B cell (primary cell): Measurements from ENCODE around the gene VPS8. TPM values are rescaled to one million over a fixed set of nuclear protein-coding genes. Genes with fewer than 3 reads are reported as not detected.

Source experiments
- ATAC-seq: fragments of 200-7000 bp; cut with Tn5 transposase; one replicate; pipeline ENCODE4 v1.10.0; 2021; ENCODE audit warnings: low read depth, mild to moderate bottlenecking, moderate number of reproducible peaks, moderate library complexity
- CTCF ChIA-PET: fragments of 350-600 bp; sonication (Branson Sonifier 250); formaldehyde crosslinking; loops from one replicate; lab custom pipeline; 2021; ENCODE audit warnings: antibody characterized with exemption, inconsistent platforms; lab: Charles Lee
- POLR2A ChIA-PET: fragments of 350-600 bp; sonication (Branson Sonifier 250); formaldehyde crosslinking; loops from one replicate; lab custom pipeline; 2021; ENCODE audit warnings: antibody characterized with exemption; lab: Charles Lee
- DNase-seq: peaks from one replicate; pipeline ENCODE4 v3.0.0; 2013
- H2AFZ ChIP-seq: 2 replicates; pipeline ENCODE4 v1.6.1; 2012; ENCODE audit warnings: mild to moderate bottlenecking, low read depth, low read length; ENCODE audit not compliant: insufficient read depth, poor library complexity, severe bottlenecking
- H3K27ac ChIP-seq, 2 donors: 1 replicate in 1 of 2; 2 replicates in 1 of 2; pipeline ENCODE4 v1.5.1; 2012 to 2013; ENCODE audit warnings: low read length in 2 of 2, mild to moderate bottlenecking in 2 of 2, moderate library complexity in 1 of 2
- H3K27me3 ChIP-seq, 4 experiments: fragments of 200-600 bp in 1 of 4; sonication (generic) in 1 of 4; replicated peaks in 1 of 4; 1 replicate in 2 of 4; 2 replicates in 2 of 4; pipeline versions ENCODE4 v1.6.1 to v1.7.0; 2013 to 2016; ENCODE audit warnings: low read length in 3 of 4, mild to moderate bottlenecking in 2 of 4, mixed read lengths in 1 of 4, moderate library complexity in 1 of 4; ENCODE audit not compliant: insufficient read depth in 4 of 4, control insufficient read depth in 3 of 4; ENCODE audit errors: control extremely low read depth in 1 of 4
- H3K36me3 ChIP-seq, 2 experiments: replicated peaks in 1 of 2; 1 replicate in 1 of 2; 2 replicates in 1 of 2; pipeline versions ENCODE4 v1.6.1 to v1.7.1; 2013; ENCODE audit warnings: low read length in 1 of 2; ENCODE audit not compliant: insufficient read depth in 2 of 2, control insufficient read depth in 1 of 2; ENCODE audit errors: control extremely low read depth in 1 of 2, extremely low read depth in 1 of 2
- H3K4me1 ChIP-seq, 2 donors: fragments of 200-600 bp in 1 of 2; sonication (generic) in 1 of 2; 1 replicate in 1 of 2; 2 replicates in 1 of 2; pipeline versions ENCODE4 v1.5.1 to v1.6.1; 2013 to 2017; ENCODE audit warnings: low read length in 2 of 2; ENCODE audit not compliant: control insufficient read depth in 2 of 2, insufficient read depth in 2 of 2
- H3K4me2 ChIP-seq: replicated peaks from 2 replicates; pipeline ENCODE3; 2012; ENCODE audit warnings: mild to moderate bottlenecking, low read depth, low read length; ENCODE audit not compliant: poor library complexity, severe bottlenecking
- H3K4me3 ChIP-seq, 5 experiments: fragments of 200-600 bp in 1 of 5; sonication (generic) in 1 of 5; 1 replicate in 3 of 5; 2 replicates in 2 of 5; pipeline versions ENCODE4 v1.5.1 to v1.7.0; 2011 to 2016; ENCODE audit warnings: low read length in 4 of 5, mild to moderate bottlenecking in 4 of 5, low read depth in 2 of 5, control low read depth in 1 of 5, moderate library complexity in 1 of 5; ENCODE audit not compliant: insufficient read depth in 1 of 5; ENCODE audit errors: control extremely low read depth in 1 of 5, extremely low read depth in 1 of 5
- H3K79me2 ChIP-seq: fragments of 200-600 bp; sonication (generic); one replicate; pipeline ENCODE4 v1.6.0; 2016; ENCODE audit warnings: low read length; ENCODE audit not compliant: control insufficient read depth, insufficient read depth
- H3K9ac ChIP-seq: fragments of 200-600 bp; sonication (generic); 2 replicates; pipeline ENCODE4 v1.6.1; 2017; ENCODE audit warnings: mild to moderate bottlenecking, low read length, moderate library complexity
- H3K9me3 ChIP-seq, 3 donors: one replicate each; pipeline versions ENCODE4 v1.6.1 to v1.7.1; 2013; ENCODE audit warnings: low read length in 2 of 3; ENCODE audit not compliant: control insufficient read depth in 2 of 3, insufficient read depth in 1 of 3; ENCODE audit errors: control extremely low read depth in 1 of 3
- H4K20me1 ChIP-seq: 2 replicates; pipeline ENCODE4 v1.6.0; 2012; ENCODE audit warnings: mild to moderate bottlenecking, low read length; ENCODE audit not compliant: insufficient read depth, control insufficient read depth, poor library complexity, severe bottlenecking
- H3K27ac Mint-ChIP-seq: one replicate; pipeline ENCODE4 v1.8.0; 2021; ENCODE audit warnings: mixed read lengths
- H3K27me3 Mint-ChIP-seq: one replicate; pipeline ENCODE4 v1.8.0; 2021; ENCODE audit warnings: mixed read lengths
- H3K4me1 Mint-ChIP-seq: one replicate; pipeline ENCODE4 v1.8.0; 2021; ENCODE audit warnings: mixed read lengths
- H3K4me3 Mint-ChIP-seq: one replicate; pipeline ENCODE4 v1.8.0; 2021; ENCODE audit warnings: mixed read lengths
- H3K9me3 Mint-ChIP-seq: one replicate; pipeline ENCODE4 v1.8.0; 2022; ENCODE audit warnings: mixed read lengths; ENCODE audit not compliant: insufficient read depth
- CTCF ChIP-seq: fragments of 200-600 bp; IDR thresholded peaks from one replicate; pipeline ENCODE4 v1.8.0; 2022; ENCODE audit warnings: antibody characterized with exemption, mild to moderate bottlenecking
- EZH2 ChIP-seq: IDR thresholded peaks from 2 replicates; pipeline ENCODE4 v1.6.1; 2012; ENCODE audit warnings: borderline replicate concordance, low read depth, mild to moderate bottlenecking, moderate library complexity, low read length; ENCODE audit not compliant: insufficient read depth, poor library complexity, severe bottlenecking
- WGBS: methylation state at CpG from one replicate; pipeline ENCODE4 v1.1.5; 2013; ENCODE audit warnings: missing lambda C conversion rate; ENCODE audit not compliant: insufficient coverage; 5-methylcytosine and 5-hydroxymethylcytosine counted together
- intact Hi-C: fragments of 100-400 bp; cut with micrococcal nuclease; formaldehyde crosslinking; loops from one replicate; pipeline ENCODE4 v1.10.0; 2022
- polyA plus RNA-seq: library from polyadenylated mRNA; depleted of rRNA; stranded (reverse); fragments of >200 nt; gene quantifications from 2 replicates; pipeline ENCODE4 v1.2.3, GENCODE V29; 2012
- total RNA-seq, 2 donors: library from RNA; stranded (reverse); fragments of 120-200 nt in 1 of 2; gene quantifications; 1 replicate in 1 of 2; 2 replicates in 1 of 2; pipeline versions ENCODE4 v1.2.3 to v1.2.4, GENCODE V29; 2013 to 2022

The VPS8 gene
- total and polyA plus RNA-seq, 2 donors (not counting 1 experiment from before 2014, with no cell fraction given) = 18.3 to 95.6 TPM

- WGBS = 97% methylated on average over 10 of the region's 12 CpGs
- H3K9me3 Mint-ChIP-seq = no peaks in the 10 kb centered on the region
- POLR2A ChIA-PET = no interaction called here
Measured at GRCh38 chr3:184767377-184767776, 44.6 kb upstream of the VPS8 start.

More at GRCh38 chr3:184767377-184767776, 44.6 kb upstream of the VPS8 start:
- Histone ChIP-seq H3K9me3 (no peaks in the 10 kb centered on the region), H3K79me2 (no peaks in the 10 kb centered on the region), H3K27ac (no peak overlapping the region), H4K20me1 (no peaks in the 10 kb centered on the region), H3K4me2 (no peak overlapping the region), H3K36me3 (no peaks in the 10 kb centered on the region), H3K4me1 (peaks cover 22 to 25% of the 10 kb centered on the region in 2 donors), H3K9ac (no peak overlapping the region), H2AFZ (no peak overlapping the region), H3K4me3 (no peak overlapping the region), H3K27me3 (no peaks in the 10 kb centered on the region)
- no peak overlapping the region for H3K27ac Mint-ChIP-seq
- DNase-seq (no peak), ATAC-seq (no peak)
- intact Hi-C loops = no loop called here
- TF ChIP-seq CTCF (no peak), EZH2 (no peak)
- H3K4me3 Mint-ChIP-seq = no peak overlapping the region
- peaks cover 26% of the 10 kb centered on the region for H3K4me1 Mint-ChIP-seq
- H3K27me3 Mint-ChIP-seq = peaks cover 7% of the 10 kb centered on the region
- CTCF ChIA-PET = interaction anchor here (0.6 to 3.4 kb wide), 3 partner anchors 10 to 1109 kb away, joined by 3 to 28 read pairs (median 8); partner anchors contain the start of gene EPHB3
